ENCODE measurements around the gene UBE3D. TPM values are rescaled to one million over a fixed set of nuclear protein-coding genes. Genes with fewer than 3 reads are reported as not detected.
"Not testable (repeated sequence)": the region's sequence is repeated elsewhere in the genome, so short reads cannot be mapped to it uniquely, and the experiment has no call there.

Gene UBE3D
- total RNA-seq, 2 donors from 2014 or later, result 3.6 TPM

GRCh38 chr6:82930915-82931314 is 134.7 kb downstream of the UBE3D start:
- intact Hi-C loops (cut with DNase I); DNase-seq (ENCODE audit: low spot score): not testable (repeated sequence)

- DNase-seq (ENCODE audit: low spot score), result no peak
- intact Hi-C loops (cut with DNase I), result no loop called here
These were observed 140.7 kb downstream of the UBE3D start for GRCh38 chr6:82924799-82925535.

- DNase-seq (ENCODE audit: low spot score), result no peak
- intact Hi-C loops (cut with DNase I), result no loop called here
These were observed 144.4 kb downstream of the UBE3D start for GRCh38 chr6:82921258-82921657.

GRCh38 chr6:82917346-82918064 is 148.1 kb downstream of the UBE3D start:
- DNase-seq (ENCODE audit: low spot score), result no peak
- intact Hi-C loops (cut with DNase I), result loop anchor here in 1 of 2 donors (2.0 kb wide), 1 partner anchor 65 kb away; no protein-coding TSS in a partner anchor

GRCh38 chr6:82915666-82916065 is 150.0 kb downstream of the UBE3D start:
- intact Hi-C loops (cut with DNase I), result no loop called here
- no peak for DNase-seq (ENCODE audit: low spot score)

GRCh38 chr6:82914511-82914910 is 151.1 kb downstream of the UBE3D start:
- DNase-seq (ENCODE audit: low spot score), result no peak
- intact Hi-C loops (cut with DNase I), result loop anchor here in 1 of 2 donors (5.0 kb wide), 1 partner anchor 528 kb away; no protein-coding TSS in a partner anchor

GRCh38 chr6:82910820-82911219 is 154.8 kb downstream of the UBE3D start:
- intact Hi-C loops (cut with DNase I), result loop anchor here in 1 of 2 donors (5.0 kb wide), 1 partner anchor 531 kb away; no protein-coding TSS in a partner anchor
- DNase-seq (ENCODE audit: low spot score), result no peak

GRCh38 chr6:82910395-82910794 is 155.2 kb downstream of the UBE3D start:
- DNase-seq (ENCODE audit: low spot score), result no peak
- intact Hi-C loops (cut with DNase I), result loop anchor here in 1 of 2 donors (5.0 kb wide), 1 partner anchor 532 kb away; no protein-coding TSS in a partner anchor

GRCh38 chr6:82909551-82909950 is 156.1 kb downstream of the UBE3D start:
- DNase-seq (ENCODE audit: low spot score), result no peak
- intact Hi-C loops (cut with DNase I), result no loop called here

- DNase-seq (ENCODE audit: low spot score), result no peak
- intact Hi-C loops (cut with DNase I), result no loop called here
These were observed 157.0 kb downstream of the UBE3D start for GRCh38 chr6:82908661-82909060.

- DNase-seq (ENCODE audit: low spot score), result no peak
- intact Hi-C loops (cut with DNase I), result no loop called here
These were observed 158.7 kb downstream of the UBE3D start for GRCh38 chr6:82906951-82907350.

- intact Hi-C loops (cut with DNase I), result no loop called here
- no peak for DNase-seq (ENCODE audit: low spot score)
These were observed 159.2 kb downstream of the UBE3D start for GRCh38 chr6:82906489-82906888.

GRCh38 chr6:82904860-82905259 is 160.8 kb downstream of the UBE3D start:
- intact Hi-C loops (cut with DNase I), result no loop called here
- DNase-seq (ENCODE audit: low spot score), result no peak

GRCh38 chr6:82904257-82904656 is 161.4 kb downstream of the UBE3D start:
- DNase-seq (ENCODE audit: low spot score), result no peak
- intact Hi-C loops (cut with DNase I), result no loop called here

GRCh38 chr6:82902290-82902689 is 163.4 kb downstream of the UBE3D start:
- no peak for DNase-seq (ENCODE audit: low spot score)
- intact Hi-C loops (cut with DNase I), result no loop called here

GRCh38 chr6:82894653-82895259 is 170.9 kb downstream of the UBE3D start:
- no peak for DNase-seq (ENCODE audit: low spot score)
- intact Hi-C loops (cut with DNase I), result no loop called here

GRCh38 chr6:82893889-82894652 is 171.6 kb downstream of the UBE3D start:
- intact Hi-C loops (cut with DNase I), result no loop called here

GRCh38 chr6:82891503-82891902 is 174.1 kb downstream of the UBE3D start:
- intact Hi-C loops (cut with DNase I); DNase-seq (ENCODE audit: low spot score): not testable (repeated sequence)

More at GRCh38 chr6:82893889-82894652, 171.6 kb downstream of the UBE3D start:
- DNase-seq (ENCODE audit: low spot score), result no peak

GRCh38 chr6:82891076-82891475 is 174.6 kb downstream of the UBE3D start:
- no peak for DNase-seq (ENCODE audit: low spot score)
- intact Hi-C loops (cut with DNase I), result no loop called here

All from posterior vena cava (tissue), 2 donors.